SHP77 (cell line): ENCODE data around the gene BTBD17.

Source experiments
- DNase-seq, 2 experiments: peaks; one replicate each; lab custom pipeline; 2025; lab: John Stamatoyannopoulos, UW

Gene BTBD17

DNA sequence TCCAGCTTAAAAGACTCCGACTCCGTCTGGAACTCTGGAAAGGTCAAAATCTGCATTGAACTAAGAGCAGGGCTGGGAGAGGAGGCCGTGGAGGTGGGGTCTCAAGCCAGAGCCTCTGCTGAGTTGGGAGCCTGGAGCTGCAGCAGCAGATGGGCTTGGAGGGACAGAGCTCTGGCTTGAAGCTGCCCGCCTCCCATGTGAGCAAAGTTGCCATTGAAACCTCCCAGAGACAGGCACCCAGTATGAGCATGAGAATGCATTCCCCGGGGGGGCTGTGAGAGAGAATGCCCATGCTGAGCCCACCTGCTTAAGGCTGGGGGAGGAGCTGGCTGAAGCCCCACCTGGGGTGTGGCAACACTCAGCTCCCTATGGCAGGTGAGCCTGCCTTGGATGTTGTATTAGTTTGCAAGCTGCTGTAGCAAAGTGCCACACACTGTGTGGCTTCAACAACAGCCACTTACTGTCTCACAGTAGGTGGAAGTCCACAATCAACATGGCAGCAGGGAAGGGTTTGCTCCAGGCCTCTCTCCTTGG is 26.1 kb downstream of the BTBD17 start:
- no peak for DNase-seq

DNA sequence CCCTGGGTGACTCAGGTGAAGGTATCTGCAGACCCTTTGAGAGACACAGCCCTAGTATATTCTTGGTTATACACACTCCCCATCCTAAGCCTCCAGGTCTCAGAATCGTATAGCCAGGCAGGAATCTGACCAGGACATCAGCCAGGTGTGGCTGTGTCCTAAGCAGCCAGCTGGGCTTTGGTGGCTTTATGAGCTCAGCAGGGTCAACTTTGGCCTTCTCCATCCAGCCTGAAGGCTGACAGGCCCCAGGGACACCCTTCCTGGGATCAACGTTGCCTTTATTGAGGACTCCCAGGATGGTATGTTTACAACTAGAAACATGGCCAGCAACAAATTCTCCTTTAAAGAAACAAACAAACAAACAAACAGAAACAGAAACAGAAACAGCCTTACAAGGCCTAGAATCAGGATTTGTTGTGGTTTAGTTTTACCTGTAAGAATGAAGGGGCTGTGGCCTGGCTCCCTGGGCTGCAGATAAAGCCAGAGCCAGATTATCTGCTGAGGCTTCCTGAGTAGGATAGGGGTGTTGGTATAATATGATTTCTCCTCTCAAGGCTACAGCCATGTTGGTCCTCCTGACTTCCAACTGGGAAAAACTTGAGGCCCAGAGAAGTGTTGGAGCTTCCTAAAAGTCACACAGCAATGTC is 27.2 kb downstream of the BTBD17 start:
- peak in 1 of 2 experiments; percentile 47 for DNase-seq

DNA sequence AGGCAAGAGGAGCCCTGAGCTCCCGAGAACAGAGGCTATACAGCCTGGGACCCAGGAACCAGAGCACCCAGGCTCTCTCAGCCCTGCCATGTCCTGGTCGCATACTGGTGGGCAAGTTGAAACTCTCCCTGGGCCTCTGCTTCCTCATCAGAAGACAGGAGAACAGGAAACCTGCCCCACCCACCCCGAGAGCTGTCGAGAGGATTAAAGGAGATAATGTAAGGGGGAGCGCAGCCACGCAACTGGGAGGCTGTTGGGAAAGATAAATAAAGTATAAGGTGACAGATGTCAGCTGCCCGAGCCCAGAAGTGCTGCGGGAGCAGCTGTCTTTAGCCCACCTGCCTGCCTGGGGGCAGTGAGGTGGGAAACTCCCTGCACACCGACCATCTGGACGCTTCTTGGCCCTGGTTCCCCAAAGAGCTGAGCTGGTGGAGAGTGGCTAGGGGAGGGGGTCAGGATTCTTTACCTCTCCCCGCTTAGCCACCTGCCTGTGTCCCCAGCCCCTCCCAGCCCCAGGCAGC is 28.8 kb downstream of the BTBD17 start:
- peak; percentile 96 to 97 for DNase-seq

DNA sequence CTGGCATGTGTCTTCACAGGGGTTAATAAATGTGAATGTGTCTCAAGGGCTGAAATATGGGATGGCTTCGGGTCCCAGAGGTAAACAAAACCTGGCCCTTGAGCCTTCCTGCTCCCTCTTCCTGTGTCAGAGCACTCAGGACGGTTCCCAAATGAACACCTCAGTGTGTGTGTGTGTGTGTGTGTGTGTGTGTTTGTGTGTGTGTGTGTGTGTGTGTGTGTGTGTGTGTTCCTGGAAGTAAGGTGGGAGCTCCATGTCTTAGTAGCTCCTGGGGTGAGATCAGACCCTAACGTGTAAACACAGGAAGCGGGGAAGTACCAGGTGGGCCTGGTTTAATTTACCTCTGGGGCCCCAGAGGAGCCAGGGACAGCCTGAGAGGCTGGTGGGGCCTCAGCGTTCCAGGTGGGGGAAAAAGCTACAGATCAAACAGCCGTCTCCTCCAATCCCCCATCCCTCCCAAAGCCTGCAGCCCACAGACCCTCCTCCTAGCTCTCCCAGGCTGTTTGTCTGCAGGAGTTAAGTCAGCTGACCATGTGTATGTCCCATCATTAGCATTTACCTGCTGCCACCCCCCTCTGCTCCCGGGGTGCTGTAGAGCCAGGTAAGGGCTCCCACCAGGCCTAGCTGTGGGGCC is 29.5 kb downstream of the BTBD17 start:
- peak; percentile 55 to 73 for DNase-seq

DNA sequence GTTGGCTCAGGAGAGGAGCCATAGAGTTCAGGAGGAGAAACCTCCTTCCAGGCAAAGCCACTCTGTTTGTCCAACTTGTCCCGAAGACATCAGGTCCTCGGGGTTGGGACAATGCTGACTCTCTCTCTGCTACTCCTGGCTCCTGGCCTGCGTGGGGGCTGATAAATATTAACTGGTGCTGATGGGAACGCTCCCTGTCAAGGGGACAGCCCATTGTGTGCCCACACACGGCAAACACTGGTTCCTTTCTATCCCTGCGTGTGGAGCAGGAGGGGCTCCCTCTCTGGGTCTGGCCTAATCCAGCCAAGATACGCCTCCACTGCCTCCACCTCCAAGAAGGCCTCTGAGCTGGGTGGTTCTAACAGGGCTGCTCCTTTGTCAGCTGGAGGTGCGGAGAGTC is 31.2 kb downstream of the BTBD17 start:
- DNase-seq, result no peak

DNA sequence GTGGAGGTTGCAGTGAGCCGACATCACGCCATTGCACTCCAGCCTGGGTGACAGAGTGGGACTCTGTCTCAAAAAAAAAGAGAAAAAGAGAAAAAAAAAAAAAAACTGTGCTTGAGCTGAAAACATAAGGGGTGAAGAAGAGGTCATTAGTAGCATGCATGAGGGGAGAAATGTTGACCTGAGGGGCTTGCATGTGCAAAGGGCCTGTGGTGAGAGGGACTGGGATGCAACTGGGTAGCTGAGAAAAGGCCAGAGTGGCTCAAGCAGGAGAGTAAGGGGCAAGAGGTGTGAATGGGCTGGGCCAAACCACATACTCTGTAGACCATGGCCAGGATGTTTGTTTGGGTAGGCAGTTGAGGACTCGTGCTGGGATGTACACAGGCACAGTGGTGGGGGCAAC is 32.3 kb downstream of the BTBD17 start:
- DNase-seq, result no peak

DNA sequence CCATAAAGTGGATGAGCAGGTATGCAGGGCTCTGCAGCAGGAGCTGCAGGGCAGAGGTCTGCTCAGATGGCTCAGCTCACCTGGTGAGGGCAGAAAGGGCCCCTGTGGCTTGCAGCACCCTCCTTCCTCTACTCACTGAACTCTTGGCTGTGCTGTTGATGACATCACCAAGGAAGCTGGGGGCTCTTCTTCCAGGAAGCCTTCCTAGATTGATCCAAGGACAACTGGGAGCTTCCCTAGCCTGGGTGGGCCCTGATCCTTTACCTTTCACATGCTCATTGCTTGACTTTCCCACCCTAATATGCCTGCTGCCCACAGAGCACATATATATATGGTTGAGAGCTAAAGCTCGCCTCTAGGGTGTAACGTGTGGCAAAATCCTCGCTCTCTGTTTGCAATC is 33.2 kb downstream of the BTBD17 start:
- no peak for DNase-seq

DNA sequence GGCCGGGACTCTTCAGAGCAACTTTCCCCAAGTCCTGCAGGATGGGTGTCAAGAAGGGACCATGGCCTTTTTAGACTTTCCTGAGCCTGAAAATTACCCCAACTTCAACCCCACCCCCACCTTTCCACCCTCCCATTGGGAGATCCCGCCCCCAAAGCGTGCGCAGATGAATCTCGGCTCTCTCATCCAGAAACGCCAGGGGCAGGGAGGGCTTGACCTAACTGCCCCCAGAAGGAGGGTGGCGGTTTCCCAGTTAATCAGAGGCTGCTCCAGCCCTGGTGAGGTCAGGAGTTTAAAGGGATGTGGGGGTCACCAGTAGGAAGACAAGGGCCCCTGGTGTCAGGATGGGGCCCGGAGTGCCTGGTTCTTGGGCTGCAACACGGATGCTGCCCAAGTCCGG is 35.2 kb downstream of the BTBD17 start:
- no peak for DNase-seq

DNA sequence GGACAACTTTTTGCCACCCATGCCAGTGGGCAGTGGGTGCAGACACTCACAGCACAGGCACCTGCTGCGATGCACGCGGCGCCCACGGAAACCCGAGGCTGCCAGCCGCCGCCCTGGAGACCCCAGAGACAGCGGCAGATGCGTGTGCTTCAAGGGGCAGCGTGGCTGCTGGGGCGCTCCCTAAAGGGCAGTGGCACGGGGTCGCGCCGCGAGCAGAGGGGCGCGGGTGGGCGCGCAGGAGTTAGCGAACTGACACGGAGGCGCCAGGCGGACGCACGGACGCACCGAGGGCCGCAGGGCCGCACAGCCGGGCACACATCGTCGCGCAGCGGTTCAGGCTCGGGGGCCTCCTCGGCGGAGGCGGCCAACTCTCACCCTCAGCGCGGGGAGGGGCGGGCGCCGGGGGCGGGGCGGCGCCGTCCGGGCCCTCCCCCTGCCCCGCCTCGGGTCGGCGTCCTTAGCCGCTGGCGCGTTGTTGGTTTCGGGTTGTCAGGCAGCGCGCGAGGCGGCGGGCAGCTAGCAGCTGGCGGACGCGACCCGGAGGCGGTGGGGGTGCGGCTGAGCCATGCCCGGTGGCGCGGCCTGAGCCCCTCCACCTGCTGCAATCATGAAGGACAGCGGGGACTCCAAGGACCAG is 35.8 kb downstream of the BTBD17 start, which contains the start of gene KIF19:
KIF19 (plus strand) TSS at position 484 of the 637 bp plus-strand sequence; CDS start at position 608, 124 bp downstream.
- peak; percentile 62 to 81 for DNase-seq

DNA sequence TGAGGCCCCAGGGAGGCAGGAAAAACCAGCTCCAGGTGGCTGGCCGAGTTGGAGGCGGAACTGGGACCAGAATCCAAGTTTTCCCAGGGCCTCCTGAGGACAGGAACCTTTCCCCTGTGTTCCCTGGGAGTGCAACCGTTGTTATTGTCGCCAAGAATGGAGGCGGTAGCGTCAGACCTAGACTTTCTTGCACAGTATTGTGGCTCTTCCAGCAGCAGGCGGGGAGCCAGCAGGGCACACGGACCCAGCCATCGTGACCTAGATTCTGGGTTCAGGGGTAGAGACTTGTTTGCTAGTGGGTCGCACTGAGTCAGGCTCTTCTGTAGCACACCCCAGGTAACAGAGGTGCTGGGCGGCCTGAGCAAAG is 36.3 kb downstream of the BTBD17 start:
- no peak for DNase-seq

DNA sequence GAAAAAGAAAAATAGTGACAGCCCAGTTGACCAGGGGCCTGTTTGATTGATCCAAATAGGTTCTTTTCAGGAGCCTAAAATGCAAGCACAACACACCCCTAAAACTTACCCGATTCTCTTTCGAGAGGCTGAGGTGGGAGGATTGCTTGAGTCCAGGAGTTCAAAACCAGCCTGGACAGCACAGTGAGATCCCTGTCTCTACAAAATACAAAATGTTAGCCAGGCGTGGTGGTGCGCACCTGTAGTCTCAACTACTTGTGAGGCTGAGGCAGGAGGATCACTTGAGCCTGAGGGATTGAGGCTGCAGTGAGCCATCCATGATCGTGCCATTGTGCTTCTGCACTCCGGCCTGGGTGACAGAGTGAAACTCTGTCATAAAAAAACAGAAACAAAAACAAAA is 37.1 kb downstream of the BTBD17 start:
- DNase-seq, result no peak

DNA sequence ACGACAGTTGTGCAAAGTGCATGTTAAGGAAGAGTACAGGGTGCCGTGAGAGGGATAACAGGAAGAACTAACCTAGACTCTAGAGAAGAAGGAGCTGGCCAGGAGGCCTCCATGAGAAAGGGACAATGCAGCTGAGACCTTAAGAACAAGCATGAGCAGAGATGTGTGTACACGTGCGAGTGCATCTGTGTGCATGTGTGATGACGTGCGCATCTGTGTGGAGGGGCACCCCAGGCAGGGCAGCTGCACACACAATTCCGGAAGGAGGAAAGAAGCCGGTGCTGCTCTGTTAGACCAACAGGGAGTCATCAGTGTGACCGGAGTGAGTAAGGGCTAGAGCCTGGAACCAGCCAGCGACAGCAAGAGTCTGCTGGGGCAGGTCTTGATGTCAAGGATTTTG is 43.3 kb downstream of the BTBD17 start:
- DNase-seq, result no peak

DNA sequence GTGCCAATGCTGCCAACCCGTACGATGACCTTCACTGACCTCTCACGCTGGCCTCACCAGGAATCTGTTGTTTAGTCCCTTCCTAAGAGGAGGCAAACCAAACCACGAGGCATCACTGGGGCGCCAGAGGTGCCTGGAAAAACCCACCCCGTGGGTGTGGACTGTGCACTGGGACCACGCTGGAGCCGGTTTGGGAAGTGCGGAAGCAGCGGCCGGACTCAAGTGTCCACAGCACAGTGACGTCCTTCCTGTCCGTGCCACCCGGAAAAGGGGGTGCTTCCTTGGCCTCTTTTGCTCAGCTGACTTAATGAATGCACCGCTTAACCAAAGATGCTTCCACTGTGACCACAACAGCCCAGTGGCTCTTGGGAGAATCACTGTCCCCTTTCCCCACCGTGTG is 44.6 kb downstream of the BTBD17 start:
- DNase-seq, result no peak

DNA sequence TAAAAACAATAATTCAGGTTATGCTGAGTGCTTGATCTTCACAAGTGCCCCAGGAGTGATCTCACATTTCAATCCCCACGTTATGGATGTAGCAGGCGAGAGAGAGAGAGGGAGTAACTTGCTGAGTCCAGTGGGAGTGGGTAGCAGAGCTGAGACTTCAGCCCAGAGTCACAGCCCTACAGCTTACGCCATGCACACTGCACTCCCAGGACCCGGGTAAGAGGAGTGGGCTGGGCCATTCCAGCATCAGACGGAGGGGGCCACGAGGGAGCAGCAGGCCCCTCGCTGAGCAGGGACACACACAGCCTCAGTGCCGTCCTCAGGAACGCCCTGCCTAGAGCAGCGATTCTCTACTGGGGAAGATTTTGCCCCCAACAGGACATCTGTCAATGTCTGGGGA is 45.4 kb downstream of the BTBD17 start:
- no peak for DNase-seq

DNA sequence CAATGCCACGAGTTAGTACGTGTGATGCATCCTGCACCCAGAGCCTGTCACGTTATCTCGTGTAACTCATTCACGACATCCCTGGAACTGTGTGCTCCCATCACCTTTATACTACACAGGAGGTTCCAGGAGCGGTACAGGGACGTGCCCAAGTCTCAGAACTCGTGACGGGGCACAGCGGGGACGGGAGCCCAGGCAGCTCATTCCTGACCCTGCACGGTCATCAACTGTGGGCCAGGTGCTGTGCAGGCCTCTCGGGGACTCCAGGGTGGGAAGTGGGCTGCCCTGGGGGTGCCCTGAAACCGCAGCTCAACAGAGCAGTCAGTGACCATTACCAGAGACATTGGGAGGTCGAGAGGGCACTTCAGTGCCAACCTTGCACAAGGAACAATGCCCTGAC is 46.8 kb downstream of the BTBD17 start:
- DNase-seq, result no peak

DNA sequence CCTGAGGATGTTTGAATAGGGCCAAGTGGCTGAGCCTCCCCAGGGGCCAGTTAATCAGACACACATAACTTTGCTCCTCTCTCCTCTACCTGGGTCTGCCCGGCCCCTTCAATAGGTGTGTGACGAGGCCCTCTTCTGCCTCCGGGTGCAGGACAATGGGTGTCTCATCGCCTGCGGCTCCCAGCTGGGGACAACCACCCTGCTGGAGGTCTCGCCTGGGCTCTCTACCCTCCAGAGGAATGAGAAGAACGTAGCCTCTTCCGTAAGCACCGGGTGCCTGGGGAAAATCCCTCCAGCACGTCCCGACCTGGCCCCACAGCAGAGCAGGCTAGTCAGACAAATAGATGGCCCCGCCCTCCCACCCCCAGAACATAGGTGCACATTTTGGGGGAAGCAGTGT is 51.8 kb downstream of the BTBD17 start:
- no peak for DNase-seq

DNA sequence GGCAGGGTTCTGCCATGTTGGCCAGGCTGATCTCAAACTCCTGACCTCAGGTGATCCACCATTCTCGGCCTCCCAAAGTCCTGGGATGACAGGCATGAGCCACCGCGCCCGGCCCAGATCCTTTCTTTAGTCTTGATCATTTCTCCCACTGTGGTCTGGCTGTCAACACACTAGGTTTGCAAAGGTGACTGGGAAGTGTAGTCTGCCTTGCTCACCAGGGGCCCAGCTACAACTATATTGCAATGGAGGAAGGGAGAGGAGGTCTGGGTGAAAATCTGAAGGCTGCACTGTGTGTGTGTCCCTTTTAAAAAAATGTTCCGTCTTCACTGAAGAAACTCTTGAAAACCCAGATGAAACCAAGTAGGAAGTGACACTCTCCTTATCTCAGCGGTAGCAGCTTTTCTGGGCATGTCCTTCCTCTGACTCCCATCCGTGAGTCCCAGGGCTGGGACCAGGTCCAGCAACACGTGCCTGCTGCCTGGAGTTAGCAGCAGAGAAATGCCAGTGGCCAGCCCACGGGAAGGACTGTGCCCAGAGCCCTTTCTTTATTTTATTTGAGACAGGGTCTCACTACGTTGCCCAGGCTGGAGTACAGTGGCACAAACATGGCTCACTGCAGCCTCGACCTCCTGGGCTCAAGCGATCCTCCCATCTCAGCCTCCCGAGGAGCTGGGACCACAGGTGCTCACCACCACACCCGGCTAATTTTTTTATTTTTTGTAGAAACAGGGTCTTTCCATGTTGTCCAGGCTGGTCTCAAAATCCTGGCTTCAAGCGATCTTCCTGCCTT is 53.5 kb downstream of the BTBD17 start:
- no peak for DNase-seq
